GM12878 (cell line): Measurements from ENCODE around the gene SETBP1. TPM values are rescaled to one million over a fixed set of nuclear protein-coding genes. Genes with fewer than 3 reads are reported as not detected.

Experiments
- ATAC-seq: fragments of 200-7000 bp; cut with Tn5 transposase; 3 replicates; pipeline ENCODE4 v1.9.1; 2020; ENCODE audit warnings: mild to moderate bottlenecking, moderate library complexity
- BruUV-seq: library from RNA; stranded (reverse); fragments of 400-500 nt; replicated peaks from 2 replicates; lab custom pipeline; 2021; lab: Mats Ljungman, UMichigan
- CTCF ChIA-PET: fragments of 300-600 bp; sonication (Branson Sonifier 250); formaldehyde crosslinking; extraction: SDS; loops from one replicate; lab custom pipeline; 2021; ENCODE audit warnings: inconsistent platforms; lab: Yijun Ruan, JAX
- POLR2A ChIA-PET: fragments of 350-600 bp; formaldehyde crosslinking; extraction: SDS; loops from one replicate; lab custom pipeline; 2021; ENCODE audit warnings: inconsistent platforms; lab: Charles Lee
- RAD21 ChIA-PET: fragments of 300-600 bp; sonication (Branson Sonifier 250); formaldehyde crosslinking; loops from one replicate; lab custom pipeline; 2023; ENCODE audit warnings: antibody characterized with exemption; ENCODE audit not compliant: unreplicated experiment; lab: Charles Lee
- SMC1A ChIA-PET: fragments of 300-600 bp; sonication (Branson Sonifier 250); formaldehyde crosslinking; loops from one replicate; lab custom pipeline; 2023; ENCODE audit not compliant: unreplicated experiment, uncharacterized antibody; lab: Charles Lee
- DNase-seq: peaks from one replicate; pipeline ENCODE4 v3.0.0-alpha.2; 2011; ENCODE audit warnings: low read depth, low spot score
- FAIRE-seq: peaks from 3 replicates; lab custom pipeline; 2011; peaks lifted over from hg19 to GRCh38; lab: Jason Lieb, UNC
- H2AFZ ChIP-seq: 2 replicates; pipeline ENCODE4 v1.6.0; 2011; ENCODE audit warnings: low read depth, low read length, control low read depth; ENCODE audit not compliant: control insufficient read depth
- H3K27ac ChIP-seq: 2 replicates; pipeline ENCODE4 v1.5.1; 2011; ENCODE audit warnings: control low read depth; ENCODE audit not compliant: control insufficient read depth, insufficient read depth
- H3K27me3 ChIP-seq, 2 experiments: replicated peaks in 1 of 2; 2 replicates each; pipeline versions ENCODE4 v1.6.0 to v1.6.1; 2011; ENCODE audit warnings: low read length in 1 of 2; ENCODE audit not compliant: control insufficient read depth in 2 of 2, insufficient read depth in 2 of 2
- H3K36me3 ChIP-seq, 2 experiments: 2 replicates each; pipeline ENCODE4 v1.5.1; 2011; ENCODE audit warnings: low read length in 1 of 2; ENCODE audit not compliant: control insufficient read depth in 2 of 2, insufficient read depth in 2 of 2
- H3K4me1 ChIP-seq: 2 replicates; pipeline ENCODE4 v1.6.1; 2011; ENCODE audit warnings: mild to moderate bottlenecking, low read length, moderate library complexity, mixed read lengths; ENCODE audit not compliant: control insufficient read depth, insufficient read depth
- H3K4me2 ChIP-seq: 2 replicates; pipeline ENCODE4 v1.6.0; 2011; ENCODE audit warnings: control low read depth; ENCODE audit not compliant: control insufficient read depth, insufficient read depth
- H3K4me3 ChIP-seq: fragments of 200-600 bp; sonication (generic); 2 replicates; pipeline ENCODE4 v1.5.1; 2016
- H3K79me2 ChIP-seq: 2 replicates; pipeline ENCODE4 v1.6.0; 2011; ENCODE audit warnings: low read length; ENCODE audit not compliant: control insufficient read depth, insufficient read depth
- H3K9ac ChIP-seq: 2 replicates; pipeline ENCODE4 v1.8.0; 2011; ENCODE audit warnings: low read length, control low read depth, mixed read lengths; ENCODE audit not compliant: control insufficient read depth, insufficient read depth
- H3K9me3 ChIP-seq: replicated peaks from 3 replicates; pipeline ENCODE4 v1.5.1; 2011; ENCODE audit warnings: mild to moderate bottlenecking, low read length; ENCODE audit not compliant: control insufficient read depth, insufficient read depth
- H4K20me1 ChIP-seq: 2 replicates; pipeline ENCODE4 v1.6.0; 2011; ENCODE audit not compliant: control insufficient read depth, insufficient read depth
- BCLAF1 ChIP-seq: fragments of 450-650 bp; IDR thresholded peaks from 2 replicates; pipeline ENCODE4 v1.6.1; 2017; ENCODE audit warnings: antibody characterized with exemption, mild to moderate bottlenecking, moderate library complexity
- DPF2 ChIP-seq: fragments of 450-650 bp; IDR thresholded peaks from 2 replicates; pipeline ENCODE4 v1.6.1; 2017; ENCODE audit warnings: mild to moderate bottlenecking
- ELK1 ChIP-seq: IDR thresholded peaks from 2 replicates; pipeline ENCODE4 v1.6.1; 2012; ENCODE audit warnings: low read depth, low read length, improper control_type of control experiment
- EP300 ChIP-seq, 2 experiments: fragments of 150-350 bp in 1 of 2; IDR thresholded peaks; 2 replicates each; pipeline ENCODE4 v1.6.1; 2011 to 2012; ENCODE audit warnings: low read depth in 2 of 2, low read length in 2 of 2, borderline replicate concordance in 1 of 2, improper control_type of control experiment in 1 of 2, inconsistent platforms in 1 of 2; ENCODE audit not compliant: control insufficient read depth in 1 of 2
- IKZF1 ChIP-seq: fragments of 450-650 bp; conservative IDR thresholded peaks from 2 replicates; pipeline ENCODE4 v1.6.1; 2017; ENCODE audit warnings: antibody characterized with exemption, mild to moderate bottlenecking
- IKZF2 ChIP-seq, 2 experiments: fragments of 450-650 bp; IDR thresholded peaks; 2 replicates each; pipeline ENCODE4 v1.6.1; 2017; ENCODE audit warnings: mild to moderate bottlenecking in 2 of 2, moderate library complexity in 2 of 2
- MXI1 ChIP-seq: fragments of 150-350 bp; IDR thresholded peaks from 2 replicates; pipeline ENCODE4 v1.6.1; 2011; ENCODE audit warnings: low read depth, mild to moderate bottlenecking, inconsistent platforms, low read length, improper control_type of control experiment
- PML ChIP-seq: IDR thresholded peaks from 2 replicates; pipeline ENCODE4 v1.6.1; 2012; ENCODE audit warnings: low read length, inconsistent platforms
- POLR2AphosphoS2 ChIP-seq: IDR thresholded peaks from 2 replicates; pipeline ENCODE4 v1.6.1; 2011; ENCODE audit warnings: low read depth, mild to moderate bottlenecking, low read length, improper control_type of control experiment, moderate library complexity
- RCOR1 ChIP-seq: conservative IDR thresholded peaks from 2 replicates; pipeline ENCODE4 v1.6.1; 2012; ENCODE audit warnings: low read depth, low read length, improper control_type of control experiment
- SMAD5 ChIP-seq: IDR thresholded peaks from 2 replicates; pipeline ENCODE4 v1.6.1; 2016; ENCODE audit warnings: antibody characterized with exemption, low read depth
- ZNF384 ChIP-seq: IDR thresholded peaks from 2 replicates; pipeline ENCODE4 v1.6.1; 2012; ENCODE audit warnings: low read depth, mild to moderate bottlenecking, low read length, improper control_type of control experiment, borderline replicate concordance
- WGBS: methylation state at CpG from one replicate; pipeline ENCODE4 v1.1.6; 2016; ENCODE audit warnings: low lambda C conversion rate; ENCODE audit not compliant: insufficient replicate concordance, insufficient coverage; ENCODE audit errors: missing lambda C conversion rate; 5-methylcytosine and 5-hydroxymethylcytosine counted together
- in situ Hi-C: fragments of 300-500 bp; cut with MboI; formaldehyde crosslinking; loops from 9 replicates; pipeline ENCODE4 v1.14.3; 2018; ENCODE audit warnings: mixed read lengths
- intact Hi-C: fragments of 100-400 bp; cut with micrococcal nuclease; formaldehyde crosslinking; loops from one replicate; pipeline ENCODE4 v1.14.2; 2022; ENCODE audit not compliant: unreplicated experiment
- polyA plus RNA-seq, 11 experiments: library from polyadenylated mRNA; depleted of rRNA in 4 of 11; unstranded in 6 of 11; stranded (reverse) in 5 of 11; fragments of >200 nt; fragmentation: Nextera tagmentation in 4 of 11; fragmentation: Illumina TruSeq in 1 of 11; extraction: Ambion mirVana in 4 of 11; extraction: Trizol in 1 of 11; gene quantifications; 1 replicate in 1 of 11; 2 replicates in 10 of 11; pipeline versions ENCODE4 v1.2.1 to v1.2.3, GENCODE V29; 2011 to 2016; ENCODE audit warnings: inconsistent platforms in 2 of 11, missing spikeins in 2 of 11, low read depth in 1 of 11
- total RNA-seq, 4 experiments: library from RNA; depleted of rRNA in 3 of 4; stranded (reverse); fragments of >200 nt in 3 of 4; fragmentation: Illumina TruSeq in 1 of 4; extraction: Trizol in 1 of 4; gene quantifications; 2 replicates each; pipeline versions ENCODE4 v1.2.1 to v1.2.3, GENCODE V29; 2013 to 2021
- TF ChIP-seq, protein P1 (sequence below): fragments of 450-650 bp; IDR thresholded peaks from 2 replicates; pipeline ENCODE4 v1.6.1; 2016; ENCODE audit warnings: mild to moderate bottlenecking

Gene SETBP1
- total and polyA plus RNA-seq, 10 of the 15 experiments (the other 5 are each of a cell fraction or from before 2014, with no cell fraction given): 0.99 to 29.7 (median 8.3) TPM

DNA sequence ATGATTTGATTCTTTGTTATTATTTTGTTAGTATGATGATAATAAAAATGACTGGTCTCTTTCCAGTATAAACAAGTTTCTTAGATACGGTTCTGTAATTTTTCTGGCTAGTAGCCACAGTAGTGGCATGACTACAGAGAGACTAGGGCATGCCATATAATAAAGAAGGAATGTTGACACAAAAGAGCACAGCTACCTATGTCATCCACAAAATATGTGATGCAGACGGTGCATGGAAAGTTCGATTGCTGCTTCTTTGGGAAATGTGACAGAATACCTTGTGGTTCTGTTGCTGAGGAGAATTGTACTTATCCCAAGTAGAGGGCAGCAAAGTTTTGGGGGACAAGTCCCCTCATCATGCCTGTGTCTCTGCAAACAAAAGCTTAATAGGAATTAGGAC, 26.1 kb upstream of the SETBP1 start (continued):
- TF ChIP-seq BCLAF1 (no peak), PML (no peak), SMAD5 (no peak), ELK1 (no peak), EP300 (IDR thresholded peaks at IDR 0.05; ENCODE audit: borderline replicate concordance in 1 of 2, control insufficient read depth in 1 of 2, low read depth in 2 of 2, low read length in 2 of 2) (no peak), RCOR1 (no peak)

- Histone ChIP-seq H3K36me3 (no peaks in the 10 kb centered on the region), H3K27ac (no peak overlapping the region), H2AFZ (no peak overlapping the region), H3K9me3 (no peaks in the 10 kb centered on the region), H3K4me3 (no peak overlapping the region), H4K20me1 (no peaks in the 10 kb centered on the region), H3K27me3 (no peaks in the 10 kb centered on the region)
- intact Hi-C loops: no loop called here
- no peak for FAIRE-seq
- SMC1A ChIA-PET: interaction anchor here (0.7 to 1.9 kb wide), 5 partner anchors 11 to 524 kb away, joined by 3 to 7 read pairs (median 4); no protein-coding TSS in a partner anchor
- TF ChIP-seq MXI1: no peak
- no peak for TF ChIP-seq ZNF384
- TF ChIP-seq, protein P1, sequence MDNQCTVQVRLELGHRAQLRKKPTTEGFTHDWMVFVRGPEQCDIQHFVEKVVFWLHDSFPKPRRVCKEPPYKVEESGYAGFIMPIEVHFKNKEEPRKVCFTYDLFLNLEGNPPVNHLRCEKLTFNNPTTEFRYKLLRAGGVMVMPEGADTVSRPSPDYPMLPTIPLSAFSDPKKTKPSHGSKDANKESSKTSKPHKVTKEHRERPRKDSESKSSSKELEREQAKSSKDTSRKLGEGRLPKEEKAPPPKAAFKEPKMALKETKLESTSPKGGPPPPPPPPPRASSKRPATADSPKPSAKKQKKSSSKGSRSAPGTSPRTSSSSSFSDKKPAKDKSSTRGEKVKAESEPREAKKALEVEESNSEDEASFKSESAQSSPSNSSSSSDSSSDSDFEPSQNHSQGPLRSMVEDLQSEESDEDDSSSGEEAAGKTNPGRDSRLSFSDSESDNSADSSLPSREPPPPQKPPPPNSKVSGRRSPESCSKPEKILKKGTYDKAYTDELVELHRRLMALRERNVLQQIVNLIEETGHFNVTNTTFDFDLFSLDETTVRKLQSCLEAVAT: no peak
- no peak for TF ChIP-seq DPF2
- TF ChIP-seq POLR2AphosphoS2: no peak
- no peak for TF ChIP-seq IKZF1
- TF ChIP-seq IKZF2 (IDR thresholded peaks at IDR 0.05): no peak
- TF ChIP-seq, all 136 proteins: peak for 0
- ATAC-seq: no peak
- Histone ChIP-seq H3K9ac (no peak overlapping the region), H3K4me1 (no peaks in the 10 kb centered on the region), H3K79me2 (no peaks in the 10 kb centered on the region), H3K4me2 (no peak overlapping the region)
- BruUV-seq: no TSS peak
- DNase-seq: no peak
- ChIA-PET POLR2A (no interaction called here), CTCF (interaction anchor here (0.9 to 1.2 kb wide), 2 partner anchors 77 to 621 kb away, joined by 3 to 4 read pairs; no protein-coding TSS in a partner anchor), RAD21 (interaction anchor here (1.2 to 1.3 kb wide), 2 partner anchors 38 to 131 kb away, joined by 3 read pairs; no protein-coding TSS in a partner anchor)
- WGBS: 53% methylated on average over 2 of the region's 2 CpGs
- in situ Hi-C loops: no loop called here
Measured at GRCh38 chr18:44655435-44655834, 25.3 kb upstream of the SETBP1 start.
